Thyroid gland (tissue), 4 donors: ENCODE data around the gene PTBP1. TPM values are rescaled to one million over a fixed set of nuclear protein-coding genes. Genes with fewer than 3 reads are reported as not detected.

Experiments used
- DNase-seq, 2 donors: peaks; one replicate each; pipeline ENCODE4 v3.0.0-alpha.2; 2019
- H3K27ac ChIP-seq, 3 donors: fragments of 200-600 bp; sonication (generic); 1 replicate in 2 of 3; 2 replicates in 1 of 3; pipeline ENCODE4 v1.5.1; 2016 to 2019; ENCODE audit warnings: mild to moderate bottlenecking in 1 of 3, moderate library complexity in 1 of 3
- H3K27me3 ChIP-seq: fragments of 200-600 bp; sonication (generic); one replicate; pipeline ENCODE4 v1.5.1; 2019
- H3K36me3 ChIP-seq, 2 donors: fragments of 200-600 bp; sonication (generic); one replicate each; pipeline ENCODE4 v1.5.1; 2016 to 2019
- H3K4me1 ChIP-seq, 2 donors: fragments of 200-600 bp; sonication (generic); one replicate each; pipeline ENCODE4 v1.5.1; 2017 to 2019
- H3K4me3 ChIP-seq, 3 donors: fragments of 200-600 bp; sonication (generic); replicated peaks in 1 of 3; 1 replicate in 2 of 3; 2 replicates in 1 of 3; pipeline ENCODE4 v1.5.1; 2016; ENCODE audit warnings: mild to moderate bottlenecking in 1 of 3
- H3K9me3 ChIP-seq: fragments of 200-600 bp; sonication (generic); one replicate; pipeline ENCODE4 v1.5.1; 2017
- POLR2A ChIP-seq, 2 donors: fragments of 450-650 bp; IDR thresholded peaks; one replicate each; pipeline ENCODE4 v1.6.1; 2017; ENCODE audit warnings: antibody characterized with exemption in 2 of 2, mild to moderate bottlenecking in 2 of 2, moderate library complexity in 1 of 2
- WGBS, 2 donors: methylation state at CpG; one replicate each; pipeline ENCODE4 v1.1.5; 2017; 5-methylcytosine and 5-hydroxymethylcytosine counted together
- intact Hi-C: fragments of 100-400 bp; cut with DNase I; formaldehyde crosslinking; loops from one replicate; pipeline ENCODE4 v1.15.1; 2023
- total RNA-seq, 4 donors: library from RNA; depleted of rRNA; stranded (reverse); fragments of >200 nt; gene quantifications; one replicate each; pipeline ENCODE4 v1.2.3, GENCODE V29; 2016
- TF ChIP-seq, protein P1 (sequence below), 6 experiments: fragments of 200-600 bp in 3 of 6; fragments of 450-650 bp in 3 of 6; sonication (generic) in 3 of 6; IDR thresholded peaks; one replicate each; pipeline ENCODE4 v1.5.1; 2016 to 2019; ENCODE audit warnings: antibody characterized with exemption in 6 of 6, mild to moderate bottlenecking in 2 of 6, inconsistent platforms in 1 of 6, moderate library complexity in 1 of 6

PTBP1 gene
- total RNA-seq, 4 donors from 2014 or later = 161 to 277 (median 199) TPM

DNA sequence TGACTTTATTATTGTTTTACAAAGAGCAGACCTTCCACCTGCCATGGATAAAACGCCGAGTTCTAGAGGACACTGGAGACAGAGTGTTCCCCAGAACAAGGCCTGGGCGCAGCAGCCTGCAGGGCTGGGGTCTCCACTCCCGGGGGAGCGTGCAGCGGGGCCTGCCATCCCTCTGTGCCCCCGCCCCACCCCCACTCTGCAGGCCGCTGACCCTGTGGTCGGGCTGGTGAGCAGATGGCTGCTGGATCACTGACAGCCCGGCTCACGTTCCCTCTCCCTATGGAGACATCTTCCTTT lies 8.6 kb upstream of the PTBP1 start:
- peaks cover 13 to 48% of the 10 kb centered on the region in 2 donors for H3K4me1 ChIP-seq

DNA sequence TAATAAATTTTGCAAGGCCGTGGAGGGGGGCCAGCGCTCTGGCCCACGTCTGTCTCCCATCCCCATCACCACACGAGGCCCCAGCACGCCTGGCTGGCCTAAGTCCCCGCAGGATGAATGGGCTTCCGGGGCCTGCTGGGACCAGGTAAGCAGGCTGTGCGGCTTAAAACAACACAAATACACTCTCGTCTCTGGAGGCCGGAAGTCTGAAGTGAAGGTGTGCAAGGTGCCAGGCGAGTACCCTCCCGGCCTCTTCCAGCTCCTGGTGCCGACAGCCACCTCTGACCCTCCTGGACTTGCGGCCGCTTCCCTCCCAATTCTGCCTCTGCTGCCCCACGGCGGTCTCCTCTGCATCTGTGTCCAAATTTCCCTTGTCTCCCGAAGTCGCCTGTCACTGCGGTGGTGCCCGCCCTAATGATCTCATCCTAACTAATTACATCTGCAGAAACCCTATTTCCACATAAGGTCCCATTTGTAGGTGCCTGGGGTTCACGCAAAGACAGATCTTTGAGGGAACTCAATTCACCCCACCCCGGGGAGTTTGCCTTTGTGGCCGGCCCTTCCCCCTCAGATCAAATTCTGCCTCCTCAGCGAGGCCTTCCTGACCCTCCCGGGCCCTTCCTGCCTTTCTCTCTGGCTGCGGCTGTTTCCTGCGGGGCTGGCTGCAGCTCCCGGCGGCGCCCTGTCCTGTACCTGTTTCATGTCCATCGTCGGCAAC lies 8.1 kb upstream of the PTBP1 start:
- Histone ChIP-seq H3K4me3 (no peak overlapping the region), H3K27ac (peak overlapping the region; percentile 56 to 74 (median 61))

More for the DNA sequence above, 8.6 kb upstream of the PTBP1 start:
- Histone ChIP-seq H3K9me3 (no peaks in the 10 kb centered on the region), H3K27ac (peak overlapping the region in 2 of 3 donors; percentile 56 to 74), H3K36me3 (no peaks in the 10 kb centered on the region), H3K27me3 (no peaks in the 10 kb centered on the region), H3K4me3 (no peak overlapping the region)
- intact Hi-C loops = no loop called here
- DNase-seq = no peak
- TF ChIP-seq, protein P1, sequence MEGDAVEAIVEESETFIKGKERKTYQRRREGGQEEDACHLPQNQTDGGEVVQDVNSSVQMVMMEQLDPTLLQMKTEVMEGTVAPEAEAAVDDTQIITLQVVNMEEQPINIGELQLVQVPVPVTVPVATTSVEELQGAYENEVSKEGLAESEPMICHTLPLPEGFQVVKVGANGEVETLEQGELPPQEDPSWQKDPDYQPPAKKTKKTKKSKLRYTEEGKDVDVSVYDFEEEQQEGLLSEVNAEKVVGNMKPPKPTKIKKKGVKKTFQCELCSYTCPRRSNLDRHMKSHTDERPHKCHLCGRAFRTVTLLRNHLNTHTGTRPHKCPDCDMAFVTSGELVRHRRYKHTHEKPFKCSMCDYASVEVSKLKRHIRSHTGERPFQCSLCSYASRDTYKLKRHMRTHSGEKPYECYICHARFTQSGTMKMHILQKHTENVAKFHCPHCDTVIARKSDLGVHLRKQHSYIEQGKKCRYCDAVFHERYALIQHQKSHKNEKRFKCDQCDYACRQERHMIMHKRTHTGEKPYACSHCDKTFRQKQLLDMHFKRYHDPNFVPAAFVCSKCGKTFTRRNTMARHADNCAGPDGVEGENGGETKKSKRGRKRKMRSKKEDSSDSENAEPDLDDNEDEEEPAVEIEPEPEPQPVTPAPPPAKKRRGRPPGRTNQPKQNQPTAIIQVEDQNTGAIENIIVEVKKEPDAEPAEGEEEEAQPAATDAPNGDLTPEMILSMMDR (IDR thresholded peaks at IDR 0.05) = no peak
- no peak for TF ChIP-seq POLR2A (IDR thresholded peaks at IDR 0.05)
- 63% methylated on average over 11 of the region's 11 CpGs for WGBS, 2 donors

DNA sequence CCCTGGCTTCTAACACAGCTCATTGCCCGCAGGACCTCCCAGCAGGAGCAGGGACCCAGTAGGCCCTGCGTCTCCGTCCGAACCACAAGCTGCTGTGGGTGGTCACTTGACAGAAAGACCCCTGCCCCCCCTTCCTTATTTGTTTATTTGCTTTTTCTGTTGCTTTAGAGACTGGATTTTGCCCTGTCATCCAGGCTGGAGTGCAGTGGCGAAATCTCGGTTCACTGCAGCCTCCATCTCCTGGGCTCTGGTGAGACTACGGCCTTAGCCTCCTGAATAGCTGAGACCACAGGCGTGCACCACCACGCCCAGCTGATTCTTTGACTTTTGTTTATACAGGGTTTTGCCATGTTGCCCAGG lies 7.6 kb upstream of the PTBP1 start:
- Histone ChIP-seq H3K36me3 (no peaks in the 10 kb centered on the region), H3K9me3 (no peaks in the 10 kb centered on the region), H3K4me1 (peaks cover 5 to 37% of the 10 kb centered on the region in 2 donors), H3K27ac (peak overlapping the region in 2 of 3 donors; percentile 56 to 74), H3K27me3 (no peaks in the 10 kb centered on the region), H3K4me3 (no peak overlapping the region)
- WGBS, 2 donors = 83 to 91% methylated on average over 9 of the region's 9 CpGs
- DNase-seq = no peak
- intact Hi-C loops = no loop called here
- TF ChIP-seq, protein P1 (IDR thresholded peaks at IDR 0.05) = no peak
- no peak for TF ChIP-seq POLR2A (IDR thresholded peaks at IDR 0.05)

More for the DNA sequence above, 8.1 kb upstream of the PTBP1 start:
- no peaks in the 10 kb centered on the region for H3K9me3 ChIP-seq
- 37 to 42% methylated on average over 33 of the region's 33 CpGs for WGBS, 2 donors
- TF ChIP-seq, protein P1 (IDR thresholded peaks at IDR 0.05) = no peak
- TF ChIP-seq POLR2A (IDR thresholded peaks at IDR 0.05) = no peak
- H3K27me3 ChIP-seq = no peaks in the 10 kb centered on the region
- DNase-seq = peak; percentile 53 to 68
- intact Hi-C loops = no loop called here
- H3K4me1 ChIP-seq = peaks cover 8 to 43% of the 10 kb centered on the region in 2 donors
- H3K36me3 ChIP-seq = no peaks in the 10 kb centered on the region

DNA sequence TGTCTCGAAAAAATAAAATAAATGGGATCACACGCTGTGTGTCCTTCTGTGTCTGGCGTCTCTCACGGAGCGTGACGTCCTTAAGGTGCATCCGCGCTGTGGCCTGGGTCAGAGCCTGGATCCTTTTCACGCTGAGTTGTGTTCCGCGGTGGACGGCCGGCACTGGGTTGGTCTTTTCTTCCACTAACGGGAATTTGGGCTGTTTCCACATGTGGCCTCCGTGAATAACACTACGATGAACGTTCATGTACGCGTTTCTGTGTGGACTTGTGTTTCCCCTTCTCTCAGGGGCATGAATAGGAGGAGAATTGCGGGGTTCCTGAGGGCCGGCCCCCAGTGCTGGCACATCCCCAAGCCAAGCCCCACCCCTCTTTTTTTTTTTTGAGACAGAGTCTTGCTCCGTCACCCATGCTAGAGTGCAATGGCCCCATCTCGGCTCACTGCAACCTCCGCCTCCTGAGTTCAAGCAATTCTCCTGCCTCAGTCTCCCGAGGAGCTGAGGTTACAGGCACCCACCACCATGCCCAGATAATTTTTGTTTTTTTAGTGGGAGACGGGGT lies 6.2 kb upstream of the PTBP1 start:
- Histone ChIP-seq H3K9me3 (no peaks in the 10 kb centered on the region), H3K4me3 (no peak overlapping the region), H3K27ac (no peak overlapping the region), H3K4me1 (peaks cover 7 to 41% of the 10 kb centered on the region in 2 donors), H3K27me3 (no peaks in the 10 kb centered on the region), H3K36me3 (no peaks in the 10 kb centered on the region)
- intact Hi-C loops = no loop called here
- no peak for DNase-seq
- no peak for TF ChIP-seq POLR2A (IDR thresholded peaks at IDR 0.05)
- TF ChIP-seq, protein P1 (IDR thresholded peaks at IDR 0.05) = no peak
- 73 to 81% methylated on average over 26 of the region's 26 CpGs for WGBS, 2 donors

DNA sequence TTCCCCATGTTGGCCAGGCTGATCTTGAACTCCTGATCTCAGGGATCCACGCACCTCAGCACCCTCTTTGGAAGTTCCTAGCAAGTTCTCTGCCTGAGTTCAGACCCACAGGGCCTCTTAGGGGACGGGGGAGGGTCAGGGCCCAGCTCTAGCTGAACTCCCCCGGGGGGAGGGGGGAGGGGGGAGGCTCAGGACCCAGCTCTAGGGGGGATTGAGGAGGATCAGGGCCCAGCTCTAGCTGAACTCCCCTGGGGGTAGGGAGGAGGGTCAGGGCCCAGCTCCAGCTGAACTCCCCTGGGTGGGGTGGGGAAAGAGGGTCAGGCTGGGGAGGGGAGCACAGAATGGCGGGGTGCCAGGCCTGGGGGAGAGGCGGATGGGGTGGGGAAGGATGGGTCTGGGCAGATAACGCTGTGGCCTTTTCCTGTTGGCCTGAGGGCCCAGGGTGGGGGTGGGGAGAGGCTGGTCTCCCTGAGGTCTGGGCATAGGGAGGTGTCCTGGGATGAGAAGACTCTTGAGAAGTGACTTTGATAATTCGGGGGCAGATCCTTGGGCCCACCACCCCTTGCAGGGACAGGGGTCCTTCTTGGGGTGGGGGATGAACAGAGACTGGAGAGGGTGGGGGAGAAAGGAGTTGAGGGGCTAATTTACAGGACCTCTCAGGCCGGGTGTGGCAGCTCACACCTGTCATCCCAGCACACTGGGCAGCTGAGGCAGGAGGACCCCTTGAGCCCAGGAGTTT lies 5.5 kb upstream of the PTBP1 start:
- TF ChIP-seq POLR2A (IDR thresholded peaks at IDR 0.05) = no peak
- TF ChIP-seq, protein P1 (IDR thresholded peaks at IDR 0.05) = no peak
- no peaks in the 10 kb centered on the region for H3K36me3 ChIP-seq
- intact Hi-C loops = no loop called here
- H3K9me3 ChIP-seq = no peaks in the 10 kb centered on the region
- H3K27ac ChIP-seq = peak overlapping the region in 2 of 3 donors; percentile 32 to 45
- H3K27me3 ChIP-seq = no peaks in the 10 kb centered on the region
- DNase-seq = no peak
- H3K4me1 ChIP-seq = peaks cover 11 to 44% of the 10 kb centered on the region in 2 donors
- no peak overlapping the region for H3K4me3 ChIP-seq
- WGBS, 2 donors = 62 to 78% methylated on average over 5 to 6 of the region's 8 CpGs
